Epithelial cell of esophagus (primary cell): ENCODE measurements around the gene CDYL.

Source experiments
- DNase-seq: peaks from one replicate; pipeline ENCODE4 v3.0.0; 2010; ENCODE audit warnings: low read depth
- H3K4me3 ChIP-seq: 2 replicates; pipeline ENCODE4 v1.5.1; 2011; ENCODE audit warnings: mild to moderate bottlenecking, low read length, control low read depth
- CTCF ChIP-seq: IDR thresholded peaks from 2 replicates; pipeline ENCODE4 v1.5.1; 2011; ENCODE audit warnings: low read depth, mild to moderate bottlenecking, low read length, control low read depth, inconsistent platforms; ENCODE audit not compliant: insufficient read depth; ENCODE audit errors: missing control alignments

Gene CDYL

GRCh38 chr6:4920914-4921410 lies 144.8 kb downstream of the CDYL start:
- DNase-seq: no peak
- TF ChIP-seq CTCF: no peak
- no peak overlapping the region for H3K4me3 ChIP-seq

DNA sequence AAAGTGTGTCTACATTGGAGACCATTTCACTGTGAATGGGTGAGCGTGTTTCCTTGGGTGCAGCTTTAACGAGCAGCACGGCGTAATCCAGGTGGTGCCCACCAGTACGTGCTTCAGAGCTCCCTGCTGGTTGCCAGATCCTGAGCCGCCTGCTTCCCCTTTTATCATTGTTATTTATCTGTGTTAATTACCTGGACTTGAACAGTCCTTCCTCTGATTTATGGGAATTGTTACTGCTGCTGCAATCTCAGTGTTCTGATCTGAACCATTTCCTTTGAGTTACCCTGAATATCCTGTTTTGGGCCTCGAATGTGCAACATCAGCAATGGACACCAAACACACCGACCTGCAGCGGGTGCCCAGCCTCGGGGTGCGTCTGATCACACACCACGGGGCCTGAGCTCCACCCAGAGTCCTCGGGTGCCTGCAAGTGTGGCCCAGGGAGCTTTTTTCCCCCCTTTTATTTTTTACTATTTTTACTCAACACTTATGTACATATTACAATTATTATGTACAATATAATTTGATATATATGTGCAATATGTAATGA lies 146.4 kb downstream of the CDYL start:
- no peak for DNase-seq
- TF ChIP-seq CTCF: no peak
- H3K4me3 ChIP-seq: no peak overlapping the region

DNA sequence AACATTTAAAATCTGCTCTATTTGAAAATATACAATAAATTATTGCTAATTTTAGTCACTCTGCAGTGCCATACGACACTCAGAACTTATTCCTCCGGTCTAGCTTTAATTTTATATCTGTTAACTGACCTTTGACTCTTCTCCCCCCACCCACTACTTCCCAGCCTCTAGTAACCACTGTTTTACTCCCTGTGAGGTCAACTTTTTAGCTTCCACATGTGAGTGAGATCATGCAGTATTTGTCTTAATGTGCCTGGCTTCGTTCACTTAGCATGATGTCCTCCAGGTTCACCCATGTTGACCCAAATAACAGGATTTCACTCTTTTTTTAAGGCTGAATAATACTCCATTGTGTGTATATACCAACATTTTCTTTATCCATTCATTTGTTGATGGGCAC lies 146.9 kb downstream of the CDYL start:
- TF ChIP-seq CTCF: no peak
- DNase-seq: no peak
- no peak overlapping the region for H3K4me3 ChIP-seq

DNA sequence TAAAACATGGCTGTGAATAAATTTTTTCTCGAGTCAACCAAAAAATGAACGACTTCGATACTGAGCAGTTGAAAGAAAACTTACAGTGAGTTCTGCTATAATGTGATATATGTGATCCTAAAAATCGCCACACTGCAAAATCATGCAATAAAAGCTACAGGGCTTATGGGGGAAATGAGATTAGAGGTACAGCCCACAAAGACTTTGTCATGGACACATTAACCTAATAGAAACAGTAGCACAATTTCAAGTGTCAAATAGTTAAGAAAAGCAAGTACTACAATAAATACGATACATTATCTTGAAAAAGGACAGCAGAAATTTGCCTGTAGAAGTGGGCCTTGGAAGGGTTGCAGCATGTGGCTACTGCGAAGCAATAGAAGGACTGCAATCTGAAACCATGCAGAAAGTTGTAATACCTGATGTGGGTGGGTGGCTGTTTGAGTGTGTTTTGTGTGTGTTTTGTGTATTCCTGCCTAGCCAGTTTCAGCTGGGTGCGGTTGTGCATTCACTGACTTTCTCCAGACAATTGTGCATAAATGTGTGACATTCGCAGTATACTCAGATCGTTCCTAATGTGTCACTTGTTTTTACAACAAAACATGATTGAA lies 148.6 kb downstream of the CDYL start:
- peak; percentile 42 for DNase-seq
- H3K4me3 ChIP-seq: no peak overlapping the region
- TF ChIP-seq CTCF: no peak

GRCh38 chr6:4925580-4925979 lies 149.4 kb downstream of the CDYL start:
- no peak for DNase-seq
- no peak for TF ChIP-seq CTCF
- H3K4me3 ChIP-seq: no peak overlapping the region

- no peak overlapping the region for H3K4me3 ChIP-seq
- TF ChIP-seq CTCF: no peak
- no peak for DNase-seq
Measured at GRCh38 chr6:4928426-4928825, 152.2 kb downstream of the CDYL start.
